Stimulated activated naive B cell treated with anti-CD40 and anti-IgM and Interleukin-4, amounts not matched to agents 10 μg/mL and 1 μg/mL and 100 μg/mL, for 72 hours (primary cell): Measurements from ENCODE around the gene TPTE.
A peak's percentile ranks its signal among the peaks of the same experiment; 100 is the strongest.
"Not testable (repeated sequence)": the region's sequence is repeated elsewhere in the genome, so short reads cannot be mapped to it uniquely, and the experiment has no call there.

Source experiments
- ATAC-seq, 2 donors: fragments of 150-1000 bp; cut with Tn5 transposase; replicated peaks; 2 replicates each; pipeline ENCODE4 v1.10.0; 2021; ENCODE audit warnings: moderate library complexity in 1 of 2
- DNase-seq: peaks from one replicate; pipeline ENCODE4 v3.0.0; 2021
- H3K27ac Mint-ChIP-seq: one replicate; pipeline ENCODE4 v1.8.0; 2022; ENCODE audit warnings: mild to moderate bottlenecking, mixed read lengths
- H3K27me3 Mint-ChIP-seq, 2 donors: one replicate each; pipeline ENCODE4 v1.8.0; 2022; ENCODE audit warnings: mixed read lengths in 2 of 2
- H3K36me3 Mint-ChIP-seq, 2 donors: one replicate each; pipeline ENCODE4 v1.8.0; 2022; ENCODE audit warnings: mixed read lengths in 2 of 2, mild to moderate bottlenecking in 1 of 2
- H3K4me1 Mint-ChIP-seq, 2 donors: one replicate each; pipeline ENCODE4 v1.8.0; 2022; ENCODE audit warnings: mixed read lengths in 2 of 2, mild to moderate bottlenecking in 1 of 2
- H3K4me3 Mint-ChIP-seq, 2 donors: one replicate each; pipeline ENCODE4 v1.8.0; 2022; ENCODE audit warnings: mild to moderate bottlenecking in 2 of 2, mixed read lengths in 2 of 2, moderate library complexity in 1 of 2
- H3K9me3 Mint-ChIP-seq, 2 donors: one replicate each; pipeline ENCODE4 v1.8.0; 2022; ENCODE audit warnings: mixed read lengths in 2 of 2, mild to moderate bottlenecking in 1 of 2

Gene TPTE

GRCh38 chr21:10521091-10521598 is at the start of gene TPTE:
TSS of gene TPTE (plus strand) at chr21:10521583. CDS start at chr21:10538724, 17,141 bp downstream.
- Mint-ChIP-seq H3K27me3 (no peaks in the 10 kb centered on the region), H3K27ac (no peak within 1 kb of the TSS), H3K4me3 (no peak within 1 kb of the TSS), H3K9me3 (peaks cover 15% of the 10 kb centered on the region in 2 donors), H3K36me3 (no peaks in the 10 kb centered on the region), H3K4me1 (no peaks in the 10 kb centered on the region)
- ATAC-seq (no peak), DNase-seq (no peak)

GRCh38 chr21:10471999-10472398 is 49.4 kb upstream of the TPTE start:
- not testable (repeated sequence) for H3K27me3 Mint-ChIP-seq, H3K4me3 Mint-ChIP-seq, H3K36me3 Mint-ChIP-seq, H3K27ac Mint-ChIP-seq, H3K4me1 Mint-ChIP-seq, H3K9me3 Mint-ChIP-seq, DNase-seq, ATAC-seq

- H3K4me1 Mint-ChIP-seq, DNase-seq, H3K36me3 Mint-ChIP-seq, H3K4me3 Mint-ChIP-seq, H3K27me3 Mint-ChIP-seq, H3K27ac Mint-ChIP-seq: not testable (repeated sequence)
- ATAC-seq: peak in 1 of 2 donors; percentile 30
- H3K9me3 Mint-ChIP-seq: peaks cover 6 to 16% of the 10 kb centered on the region in 2 donors
These were observed 43.6 kb upstream of the TPTE start for GRCh38 chr21:10477794-10478193.

GRCh38 chr21:10479875-10480274 is 41.5 kb upstream of the TPTE start:
- not testable (repeated sequence) for H3K27me3 Mint-ChIP-seq, H3K27ac Mint-ChIP-seq, H3K36me3 Mint-ChIP-seq, H3K4me1 Mint-ChIP-seq, DNase-seq, H3K4me3 Mint-ChIP-seq
- peak in 1 of 2 donors; percentile 36 for ATAC-seq
- peaks cover 6 to 16% of the 10 kb centered on the region in 2 donors for H3K9me3 Mint-ChIP-seq

- not testable (repeated sequence) for H3K27me3 Mint-ChIP-seq, H3K4me1 Mint-ChIP-seq, H3K4me3 Mint-ChIP-seq, H3K27ac Mint-ChIP-seq, ATAC-seq, H3K36me3 Mint-ChIP-seq, DNase-seq
- peaks cover 9 to 12% of the 10 kb centered on the region in 2 donors for H3K9me3 Mint-ChIP-seq
These were observed 36.5 kb upstream of the TPTE start for GRCh38 chr21:10484864-10485263.

- ATAC-seq, H3K9me3 Mint-ChIP-seq, DNase-seq, H3K36me3 Mint-ChIP-seq, H3K4me3 Mint-ChIP-seq, H3K27me3 Mint-ChIP-seq, H3K27ac Mint-ChIP-seq, H3K4me1 Mint-ChIP-seq: not testable (repeated sequence)
These were observed 30.9 kb upstream of the TPTE start for GRCh38 chr21:10490453-10490852.

- no peak overlapping the region for H3K27ac Mint-ChIP-seq
- no peaks in the 10 kb centered on the region for H3K27me3 Mint-ChIP-seq
- no peaks in the 10 kb centered on the region for H3K4me1 Mint-ChIP-seq
- ATAC-seq (no peak), DNase-seq (no peak)
- peaks cover 6 to 10% of the 10 kb centered on the region in 2 donors for H3K9me3 Mint-ChIP-seq
- H3K4me3 Mint-ChIP-seq: no peak overlapping the region
- H3K36me3 Mint-ChIP-seq: no peaks in the 10 kb centered on the region
These were observed 10.3 kb upstream of the TPTE start for GRCh38 chr21:10511116-10511515.

- not testable (repeated sequence) for H3K27me3 Mint-ChIP-seq, H3K4me1 Mint-ChIP-seq, H3K4me3 Mint-ChIP-seq, ATAC-seq, DNase-seq, H3K36me3 Mint-ChIP-seq, H3K27ac Mint-ChIP-seq
- H3K9me3 Mint-ChIP-seq: peaks cover 15 to 19% of the 10 kb centered on the region in 2 donors
These were observed 4.5 kb upstream of the TPTE start for GRCh38 chr21:10516889-10517288.

- H3K27me3 Mint-ChIP-seq, H3K4me3 Mint-ChIP-seq, ATAC-seq, H3K27ac Mint-ChIP-seq, H3K36me3 Mint-ChIP-seq, H3K4me1 Mint-ChIP-seq, DNase-seq: not testable (repeated sequence)
- peaks cover 15 to 19% of the 10 kb centered on the region in 2 donors for H3K9me3 Mint-ChIP-seq
These were observed 3.5 kb upstream of the TPTE start for GRCh38 chr21:10517904-10518303.

GRCh38 chr21:10521835-10522500 is 585 bp downstream of the TPTE start:
- not testable (repeated sequence) for DNase-seq, H3K4me3 Mint-ChIP-seq, H3K36me3 Mint-ChIP-seq, H3K4me1 Mint-ChIP-seq, ATAC-seq, H3K27me3 Mint-ChIP-seq, H3K27ac Mint-ChIP-seq
- H3K9me3 Mint-ChIP-seq: peaks cover 12 to 15% of the 10 kb centered on the region in 2 donors

GRCh38 chr21:10539956-10540355 is 18.6 kb downstream of the TPTE start:
- H3K27ac Mint-ChIP-seq: no peak overlapping the region
- H3K4me1 Mint-ChIP-seq: no peaks in the 10 kb centered on the region
- H3K9me3 Mint-ChIP-seq: peaks cover 0 to 4% of the 10 kb centered on the region in 2 donors
- H3K4me3 Mint-ChIP-seq: no peak overlapping the region
- H3K36me3 Mint-ChIP-seq: no peaks in the 10 kb centered on the region
- no peaks in the 10 kb centered on the region for H3K27me3 Mint-ChIP-seq
- ATAC-seq (no peak), DNase-seq (no peak)

- H3K4me1 Mint-ChIP-seq, H3K27ac Mint-ChIP-seq, H3K4me3 Mint-ChIP-seq, H3K27me3 Mint-ChIP-seq, ATAC-seq, H3K36me3 Mint-ChIP-seq, DNase-seq: not testable (repeated sequence)
- peaks cover 13 to 20% of the 10 kb centered on the region in 2 donors for H3K9me3 Mint-ChIP-seq
These were observed 23.0 kb downstream of the TPTE start for GRCh38 chr21:10544376-10544775.

GRCh38 chr21:10547868-10548267 is 26.5 kb downstream of the TPTE start:
- not testable (repeated sequence) for H3K27me3 Mint-ChIP-seq, ATAC-seq

GRCh38 chr21:10548331-10548954 is 27.1 kb downstream of the TPTE start:
- not testable (repeated sequence) for ATAC-seq, H3K4me3 Mint-ChIP-seq, H3K27me3 Mint-ChIP-seq, DNase-seq, H3K4me1 Mint-ChIP-seq, H3K36me3 Mint-ChIP-seq, H3K27ac Mint-ChIP-seq
- peaks cover 27 to 33% of the 10 kb centered on the region in 2 donors for H3K9me3 Mint-ChIP-seq

More at GRCh38 chr21:10547868-10548267, 26.5 kb downstream of the TPTE start:
- DNase-seq, H3K36me3 Mint-ChIP-seq, H3K4me3 Mint-ChIP-seq, H3K27ac Mint-ChIP-seq, H3K4me1 Mint-ChIP-seq: not testable (repeated sequence)
- peaks cover 27 to 33% of the 10 kb centered on the region in 2 donors for H3K9me3 Mint-ChIP-seq

- not testable (repeated sequence) for H3K36me3 Mint-ChIP-seq, H3K4me3 Mint-ChIP-seq, DNase-seq, H3K27ac Mint-ChIP-seq, ATAC-seq, H3K4me1 Mint-ChIP-seq, H3K27me3 Mint-ChIP-seq
- peaks cover 10 to 13% of the 10 kb centered on the region in 2 donors for H3K9me3 Mint-ChIP-seq
These were observed 49.4 kb downstream of the TPTE start for GRCh38 chr21:10570803-10571202.
